ENCODE data around the gene ZNF154.
A peak's percentile ranks its signal among the peaks of the same experiment; 100 is the strongest.
"Not testable (repeated sequence)": the region's sequence is repeated elsewhere in the genome, so short reads cannot be mapped to it uniquely, and the experiment has no call there.

The ZNF154 gene

DNA sequence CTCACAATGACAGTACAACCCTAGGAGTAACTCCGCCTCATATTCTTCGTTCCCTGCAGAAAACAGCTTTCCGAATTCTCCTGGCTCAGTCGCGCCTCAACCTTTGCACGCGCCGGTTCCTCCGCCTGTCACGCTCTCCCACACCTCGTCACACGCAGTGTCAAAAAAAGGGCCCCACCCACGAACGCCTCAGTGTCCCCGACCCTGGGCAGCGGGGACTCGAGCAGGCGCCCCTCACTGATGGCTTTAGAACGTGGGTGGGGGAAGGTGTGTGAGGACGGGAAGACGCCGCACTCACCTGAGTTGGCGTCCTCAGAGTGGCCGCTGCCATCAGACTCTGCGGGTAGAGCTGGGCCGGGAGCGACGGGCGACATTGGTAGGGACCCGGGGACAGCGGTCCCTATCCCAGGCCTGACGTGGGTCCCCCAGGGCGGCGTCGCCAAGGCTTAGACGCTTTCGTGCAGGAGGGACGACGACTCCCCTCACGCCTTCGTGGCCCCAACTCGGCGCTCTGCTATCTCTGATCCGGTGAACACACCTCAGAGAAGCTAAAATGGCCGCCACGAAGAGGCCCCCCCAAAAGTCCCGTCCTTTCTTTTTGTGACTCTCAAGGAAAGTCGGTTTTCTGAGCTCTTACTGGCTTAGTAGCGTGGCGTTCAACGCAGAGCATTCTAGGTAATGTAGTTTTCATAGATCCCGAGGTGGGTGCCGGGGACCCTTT, at the start of gene ZNF154:
Gene ZNF154 (minus strand): TSS at position 564 of the 721 bp plus-strand sequence. CDS start 233 bp downstream, at position 331.
- no peak for DNase-seq

DNA sequence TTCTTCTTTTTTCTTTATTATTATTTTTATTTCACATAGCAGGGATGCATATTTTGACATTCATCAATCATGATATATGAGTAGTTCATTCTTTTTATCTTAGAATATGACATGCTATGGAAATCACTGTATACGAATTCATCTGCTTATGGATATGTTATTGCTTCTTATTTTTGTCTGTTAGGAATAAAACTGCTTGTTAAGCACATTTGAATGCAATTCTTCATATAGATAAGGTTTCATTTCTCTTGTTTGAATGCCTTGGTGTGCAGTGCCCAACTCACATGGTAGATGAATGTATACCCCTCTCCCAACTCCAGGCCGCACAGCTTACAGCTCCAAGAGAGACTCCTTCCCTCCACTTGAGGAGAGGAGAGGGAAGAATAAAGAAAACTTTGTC, 48.9 kb upstream of the ZNF154 start:
- DNase-seq = no peak

DNA sequence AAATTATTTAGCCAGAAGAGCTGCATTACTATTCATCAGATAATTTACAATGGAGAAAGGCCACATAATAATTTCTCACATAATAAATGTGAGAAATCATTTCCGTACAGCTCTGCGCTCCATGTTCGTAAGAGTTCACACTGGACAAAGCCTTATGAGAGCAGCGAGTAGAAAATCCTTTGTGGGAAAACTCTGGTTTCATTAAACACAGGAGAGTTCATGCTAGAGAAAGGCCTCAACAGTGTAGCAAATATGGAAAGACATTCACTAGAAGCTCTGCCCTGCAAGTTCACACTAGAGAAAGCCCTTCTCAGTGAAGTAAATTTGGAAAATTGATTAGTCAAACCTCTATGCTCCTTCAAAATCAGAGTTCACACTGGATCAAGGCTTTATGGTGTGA, 46.0 kb upstream of the ZNF154 start:
- no peak for DNase-seq

DNA sequence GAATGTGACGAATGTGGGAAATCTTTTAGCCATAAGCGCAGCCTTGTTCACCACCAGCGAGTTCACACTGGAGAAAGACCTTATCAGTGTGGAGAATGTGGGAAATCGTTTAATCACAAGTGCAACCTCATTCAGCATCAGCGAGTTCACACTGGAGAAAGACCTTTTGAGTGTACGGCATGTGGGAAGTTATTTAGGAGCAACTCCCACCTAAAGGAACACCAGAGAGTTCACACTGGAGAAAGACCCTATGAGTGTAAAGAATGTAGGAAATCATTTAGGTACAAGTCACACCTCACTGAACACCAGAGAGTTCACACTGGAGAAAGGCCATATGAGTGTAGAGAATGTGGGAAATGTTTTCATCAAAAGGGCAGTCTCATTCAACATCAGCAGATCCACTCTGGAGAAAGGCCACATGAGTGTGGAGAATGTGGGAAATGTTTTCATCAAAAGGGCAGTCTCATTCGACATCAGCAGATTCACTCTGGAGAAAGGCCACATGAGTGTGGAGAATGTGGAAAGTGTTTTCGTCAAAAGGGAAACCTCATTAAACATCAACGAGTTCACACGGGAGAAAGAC, 45.2 kb upstream of the ZNF154 start:
- DNase-seq = no peak

DNA sequence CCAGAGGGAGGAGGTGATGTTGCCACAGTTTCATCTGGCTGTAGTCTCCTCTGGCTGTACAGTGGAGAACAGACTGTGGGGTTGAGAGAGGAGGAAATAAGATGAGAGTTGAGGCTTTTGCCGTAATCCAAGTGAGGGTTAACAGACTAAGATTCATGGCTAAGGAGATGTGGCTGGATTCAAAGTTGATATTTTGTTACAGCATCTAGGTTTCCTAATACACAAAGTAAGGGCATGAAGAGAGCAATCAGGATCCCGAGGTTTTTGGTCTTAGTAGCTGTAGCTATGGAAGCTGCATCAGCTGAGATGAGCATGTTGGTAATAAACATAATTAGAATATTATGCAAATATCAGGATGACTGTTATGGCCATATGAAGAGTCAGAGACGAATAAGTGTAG, 39.0 kb upstream of the ZNF154 start:
- DNase-seq = no peak

DNA sequence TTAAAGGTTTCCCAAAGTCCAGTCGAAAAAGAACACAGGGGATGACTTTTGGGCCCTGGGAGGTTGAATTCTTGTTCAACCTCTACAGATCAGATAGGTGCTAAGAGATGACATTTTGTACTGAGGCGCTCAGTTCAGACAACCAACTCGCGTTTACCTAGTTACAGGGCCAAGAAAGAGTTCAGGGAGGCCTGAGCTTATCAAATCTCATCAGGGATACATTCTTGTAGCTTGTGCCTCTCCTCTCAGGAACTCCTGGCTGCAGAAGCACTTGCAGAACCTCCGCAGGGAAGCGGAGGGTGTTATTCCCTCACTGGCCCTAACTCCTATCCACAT, 38.4 kb upstream of the ZNF154 start:
- DNase-seq = no peak

DNA sequence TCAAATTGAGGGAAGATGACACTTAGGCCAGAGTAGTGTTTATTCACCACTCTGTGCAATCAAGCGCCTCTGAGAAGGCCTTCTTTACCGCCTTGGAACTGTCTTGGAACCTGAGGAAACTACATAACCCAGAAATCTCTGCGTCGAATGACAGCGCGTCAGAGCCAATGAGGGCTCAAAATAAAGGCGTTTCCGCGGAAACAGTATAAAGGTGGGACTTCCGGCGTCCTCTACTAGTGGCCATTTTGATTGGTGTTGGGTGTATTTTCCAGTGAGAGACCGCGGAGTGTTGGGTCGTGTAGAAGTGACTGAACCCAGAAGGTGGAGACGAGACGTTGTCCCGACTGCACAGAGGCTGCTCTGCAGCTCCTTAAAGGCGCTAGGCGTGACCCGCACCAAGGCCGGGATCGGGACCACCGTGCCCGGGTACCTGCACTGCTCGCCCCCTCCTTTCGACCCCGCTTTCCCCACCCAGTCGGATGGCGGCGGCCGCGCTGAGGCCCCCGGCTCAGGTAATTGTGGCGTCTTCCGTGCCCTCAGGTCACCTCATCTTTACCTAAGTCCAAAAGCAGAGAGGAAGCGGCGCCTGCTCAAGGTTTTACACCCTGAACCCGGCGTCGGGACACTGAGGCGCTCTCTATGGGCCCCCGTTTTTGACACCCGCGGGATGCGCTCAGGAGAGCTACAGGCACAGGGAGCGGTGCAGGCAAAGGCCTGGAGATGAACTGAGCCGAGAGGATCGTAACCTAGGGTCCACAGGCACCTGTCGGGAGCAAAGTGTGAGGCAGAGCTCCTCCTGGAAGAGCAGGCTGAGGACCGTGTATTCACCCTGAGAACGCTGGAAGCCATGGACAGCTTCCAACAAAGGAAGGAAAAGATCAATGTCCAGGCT, 37.8 kb upstream of the ZNF154 start, which contains the start of gene ZNF776:
Gene ZNF776 (plus strand): TSS at position 236 of the 892 bp plus-strand sequence. CDS start 244 bp downstream, at position 480.
- DNase-seq = peak; percentile 91 to 93

DNA sequence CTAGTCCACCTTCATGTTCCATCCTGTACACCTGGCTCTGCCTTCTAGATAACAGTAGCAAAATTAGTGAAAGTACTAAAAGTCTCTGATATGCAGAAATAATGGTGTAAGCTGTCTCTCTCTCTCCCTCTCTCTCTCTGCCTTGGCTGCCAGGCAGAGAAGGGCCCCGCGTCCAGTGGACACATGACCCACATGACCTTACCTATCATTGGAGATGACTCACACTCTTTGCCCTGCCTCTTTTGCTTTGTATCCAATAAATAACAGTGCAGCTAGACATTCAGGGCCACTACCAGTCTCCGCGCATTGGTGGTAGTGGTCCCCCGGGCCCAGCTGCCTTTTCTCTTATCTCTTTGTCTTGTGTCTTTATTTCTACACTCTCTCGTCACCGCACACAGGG, 29.8 kb upstream of the ZNF154 start:
- not testable (repeated sequence) for DNase-seq

DNA sequence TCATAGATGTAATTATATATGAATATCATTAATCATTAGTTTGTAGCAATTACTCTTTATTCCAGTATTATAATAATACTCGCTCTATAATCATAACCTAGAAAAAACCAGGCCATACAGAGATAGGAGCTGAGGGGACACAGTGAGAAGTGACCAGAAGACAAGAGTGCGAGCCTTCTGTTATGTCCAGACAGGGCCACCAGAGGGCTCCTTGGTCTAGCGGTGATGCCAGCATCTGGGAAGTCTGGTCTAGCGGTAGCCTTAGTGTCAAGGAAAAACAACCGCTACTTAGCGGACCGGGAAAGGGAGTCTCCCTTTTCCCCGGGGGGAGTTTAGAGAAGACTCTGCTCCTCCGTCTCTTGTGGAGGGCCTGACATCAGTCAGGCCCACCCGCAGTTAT, 29.3 kb upstream of the ZNF154 start:
- DNase-seq = not testable (repeated sequence)

DNA sequence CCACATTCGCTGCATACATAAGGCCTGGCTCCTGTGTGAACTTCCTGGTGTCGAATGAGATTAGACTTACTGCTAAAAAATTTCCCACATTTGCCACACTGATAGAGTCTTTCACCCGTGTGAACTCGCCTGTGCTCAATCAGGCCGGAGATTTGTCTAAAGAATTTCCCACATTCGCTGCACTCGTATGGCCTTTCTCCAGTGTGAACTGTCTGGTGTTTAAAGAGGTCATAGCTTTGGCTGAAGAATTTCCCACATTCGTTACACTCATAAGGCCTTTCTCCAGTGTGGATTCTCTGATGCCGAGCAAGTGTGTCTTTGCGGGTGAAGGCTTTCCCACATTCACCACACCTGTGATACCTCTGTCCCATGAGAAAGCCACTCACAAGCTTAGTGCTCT, 11.9 kb upstream of the ZNF154 start:
- DNase-seq = no peak

DNA sequence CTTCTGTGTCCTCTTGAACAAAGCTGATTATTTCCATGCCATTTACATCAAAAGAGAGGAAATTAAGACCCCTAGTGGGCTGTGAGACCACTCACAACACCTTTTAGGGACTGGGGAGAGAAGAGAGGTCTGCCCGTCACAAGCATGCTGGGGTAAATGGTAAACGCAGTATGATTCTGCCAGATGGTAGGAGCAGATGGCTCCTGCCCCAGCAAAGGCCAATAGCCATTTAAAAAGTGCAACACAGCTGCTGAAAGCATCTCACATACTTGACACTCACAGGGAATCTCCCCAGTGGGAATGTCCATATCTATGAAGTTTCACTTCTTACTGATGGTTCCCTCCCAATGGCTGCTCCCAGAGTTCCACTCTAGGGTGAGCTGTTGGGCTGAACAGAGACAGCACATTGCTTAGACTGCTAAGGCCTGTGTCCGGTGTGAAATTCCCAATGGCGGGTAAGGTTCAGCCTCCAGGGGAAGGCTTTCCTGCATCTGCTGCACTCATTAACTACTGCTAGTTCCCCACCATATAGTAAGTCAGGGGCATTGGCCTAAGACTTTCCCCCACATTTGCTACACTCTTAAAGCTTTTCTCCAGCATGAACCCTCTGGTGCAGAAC, 11.0 kb upstream of the ZNF154 start:
- no peak for DNase-seq

DNA sequence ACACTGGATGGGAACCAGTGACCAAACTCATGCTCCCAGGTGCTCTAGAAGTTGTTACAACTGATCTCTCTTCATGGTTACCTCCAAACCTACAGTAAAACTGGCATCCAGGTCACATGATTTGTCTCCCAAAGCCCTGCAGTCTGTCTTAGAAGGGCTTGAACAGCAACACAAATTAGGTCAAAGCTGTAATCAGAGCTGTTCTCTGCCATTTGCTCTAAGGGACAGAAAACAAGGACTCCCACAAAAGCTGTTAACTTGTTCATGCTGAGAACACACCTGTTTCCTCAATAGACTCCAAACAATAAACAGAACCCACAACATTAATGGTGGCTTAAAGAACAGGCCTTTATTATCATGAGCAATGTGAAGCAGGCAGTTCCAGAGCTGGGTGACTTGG, 10.4 kb upstream of the ZNF154 start:
- no peak for DNase-seq

DNA sequence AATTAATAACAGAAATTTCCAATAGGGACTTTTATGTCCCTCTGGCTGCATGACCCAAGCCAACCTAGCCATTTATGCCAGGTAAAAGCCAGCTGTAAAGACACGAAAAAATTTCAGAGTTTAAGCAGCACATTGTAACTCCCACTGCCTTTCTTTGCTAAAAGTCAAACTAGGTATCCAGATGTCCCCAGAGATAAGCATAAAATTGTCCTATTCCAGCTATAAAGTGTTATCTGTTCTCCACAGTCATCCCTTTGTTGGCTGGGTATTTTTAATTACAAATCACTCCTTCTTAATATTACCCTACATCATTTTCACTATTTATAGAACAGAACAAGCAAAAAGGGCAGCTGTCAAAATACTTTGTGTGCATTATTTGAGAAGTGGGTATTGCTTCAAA, 3.2 kb upstream of the ZNF154 start:
- DNase-seq = no peak

DNA sequence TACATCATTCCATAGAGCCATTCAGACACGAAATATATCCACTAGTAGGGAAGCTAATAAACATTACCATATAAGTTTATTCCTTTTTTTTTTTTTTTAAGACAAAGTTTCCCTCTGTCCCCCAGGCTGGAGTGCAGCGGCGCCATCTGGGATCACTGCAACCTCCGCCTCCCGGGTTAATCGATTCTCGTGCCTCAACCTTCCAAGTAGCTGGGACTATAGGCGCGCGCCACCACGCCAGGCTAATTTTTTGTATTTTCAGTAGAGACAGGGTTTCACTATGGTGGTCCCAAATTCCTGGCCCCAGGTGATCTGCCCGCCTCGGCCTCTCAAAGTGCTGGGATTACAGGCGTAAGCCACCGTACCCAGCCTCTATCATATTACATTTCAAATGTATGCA, 612 bp upstream of the ZNF154 start:
- no peak for DNase-seq

DNA sequence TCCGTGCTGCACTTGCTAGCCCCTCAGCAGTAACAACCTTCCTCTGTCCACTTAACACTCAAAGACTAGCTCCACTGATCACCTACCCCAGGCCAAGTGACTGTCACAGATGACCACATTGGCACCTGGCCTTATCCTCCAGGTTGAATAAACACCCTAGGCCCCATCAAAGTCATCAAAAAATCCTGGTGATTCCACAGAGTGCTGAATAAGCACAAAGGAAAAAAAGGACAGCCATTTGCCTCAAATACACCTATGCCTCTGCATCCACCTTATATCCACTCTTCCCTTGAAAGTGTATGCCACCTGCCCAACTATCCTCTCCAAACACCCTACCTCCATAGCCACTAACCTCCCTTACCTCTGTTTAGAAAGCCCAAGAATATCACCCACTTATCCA, 2.7 kb downstream of the ZNF154 start:
- DNase-seq = no peak

DNA sequence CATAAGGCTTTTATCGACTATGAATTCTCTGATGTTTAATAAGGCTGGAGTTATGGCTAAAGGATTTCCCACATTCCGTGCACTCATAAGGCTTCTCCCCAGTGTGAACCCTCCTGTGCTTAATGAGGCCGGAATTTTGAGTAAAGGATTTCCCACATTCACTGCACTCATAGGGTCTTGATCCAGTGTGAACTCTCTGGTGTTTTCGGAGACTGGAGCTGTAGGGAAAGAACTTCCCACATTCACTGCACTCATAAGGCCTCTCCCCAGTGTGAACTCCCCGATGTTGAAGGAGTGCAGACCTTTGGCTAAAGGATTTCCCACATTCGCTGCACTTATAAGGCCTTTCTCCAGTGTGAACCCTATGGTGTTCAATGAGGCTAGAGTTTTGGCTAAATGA, 7.4 kb downstream of the ZNF154 start:
- no peak for DNase-seq

DNA sequence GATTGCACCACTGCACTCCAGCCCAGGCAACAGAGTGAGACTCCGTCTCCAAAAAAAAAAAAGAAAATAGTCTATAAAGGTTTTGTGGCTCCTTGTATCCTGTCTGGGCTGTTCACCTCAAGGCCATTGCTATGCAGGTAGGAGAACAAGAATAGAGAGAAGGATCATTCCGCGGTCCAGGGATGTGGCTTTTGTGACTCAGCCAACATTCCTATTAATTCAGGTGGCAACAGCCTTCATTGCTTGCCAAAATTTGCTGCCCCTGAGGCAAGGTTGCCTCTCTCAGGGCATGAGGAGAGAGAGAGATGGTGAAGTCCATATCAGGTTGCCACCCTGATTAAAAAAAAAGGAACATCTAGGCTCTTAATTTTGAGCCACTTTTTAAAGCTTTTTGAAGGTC, 19.3 kb downstream of the ZNF154 start:
- no peak for DNase-seq

DNA sequence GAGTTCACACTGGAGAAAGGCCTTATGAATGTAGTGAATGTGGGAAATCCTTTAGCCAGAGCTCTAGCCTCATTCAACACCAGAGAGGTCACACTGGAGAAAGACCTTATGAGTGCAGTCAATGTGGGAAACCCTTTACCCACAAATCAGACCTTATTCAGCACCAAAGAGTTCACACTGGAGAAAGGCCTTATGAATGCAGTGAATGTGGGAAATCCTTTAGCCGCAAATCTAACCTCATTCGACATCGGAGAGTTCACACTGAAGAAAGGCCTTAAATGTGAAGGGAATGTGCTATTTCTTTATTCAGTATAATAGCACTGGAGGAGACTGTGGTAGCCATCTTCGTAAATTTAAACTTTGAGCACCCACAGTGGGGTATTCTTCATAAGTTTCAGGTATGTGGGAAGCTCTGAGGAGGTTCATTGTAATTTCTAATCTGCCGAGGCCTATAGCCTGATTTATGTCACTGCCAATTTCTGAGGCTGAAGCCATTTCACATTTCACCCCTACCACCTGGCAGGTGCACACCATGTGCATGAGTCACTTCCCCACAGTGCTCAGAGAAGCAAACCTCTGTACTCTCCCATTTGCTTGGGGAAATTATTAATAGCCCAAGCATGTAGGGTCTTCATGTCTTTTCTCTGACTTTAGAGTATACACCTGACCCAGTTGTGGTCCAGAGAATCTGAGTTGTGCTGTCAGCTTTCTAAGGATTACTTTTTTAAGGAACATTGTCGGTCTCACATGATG, 20.8 kb downstream of the ZNF154 start:
- DNase-seq = no peak

DNA sequence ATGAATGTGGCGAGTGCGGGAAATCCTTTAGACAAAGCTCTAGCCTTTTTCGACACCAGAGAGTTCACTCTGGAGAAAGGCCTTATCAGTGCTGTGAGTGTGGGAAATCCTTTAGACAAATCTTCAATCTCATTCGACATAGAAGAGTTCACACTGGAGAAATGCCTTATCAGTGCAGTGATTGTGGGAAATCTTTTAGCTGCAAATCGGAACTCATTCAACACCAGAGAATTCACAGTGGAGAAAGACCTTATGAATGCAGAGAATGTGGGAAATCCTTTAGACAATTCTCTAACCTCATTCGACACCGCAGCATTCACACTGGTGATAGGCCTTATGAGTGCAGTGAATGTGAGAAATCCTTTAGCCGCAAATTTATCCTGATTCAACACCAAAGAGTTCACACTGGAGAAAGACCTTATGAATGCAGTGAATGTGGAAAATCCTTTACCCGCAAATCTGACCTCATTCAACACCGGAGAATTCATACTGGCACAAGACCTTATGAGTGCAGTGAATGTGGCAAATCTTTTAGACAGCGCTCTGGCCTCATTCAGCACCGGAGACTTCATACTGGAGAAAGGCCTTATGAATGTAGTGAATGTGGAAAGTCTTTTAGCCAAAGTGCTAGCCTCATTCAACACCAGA, 21.5 kb downstream of the ZNF154 start:
- DNase-seq = no peak

DNA sequence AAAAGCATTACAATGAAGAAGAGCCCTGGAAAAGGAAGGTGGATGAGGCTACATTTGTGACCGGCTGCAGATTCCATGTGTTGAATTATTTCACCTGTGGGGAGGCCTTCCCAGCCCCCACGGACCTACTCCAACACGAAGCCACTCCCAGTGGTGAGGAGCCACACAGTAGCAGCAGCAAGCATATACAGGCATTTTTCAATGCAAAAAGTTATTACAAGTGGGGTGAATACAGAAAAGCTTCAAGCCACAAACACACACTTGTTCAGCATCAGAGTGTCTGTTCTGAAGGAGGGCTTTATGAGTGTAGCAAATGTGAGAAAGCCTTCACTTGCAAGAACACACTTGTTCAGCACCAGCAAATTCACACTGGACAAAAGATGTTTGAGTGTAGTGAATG, 22.3 kb downstream of the ZNF154 start:
- no peak for DNase-seq

DNA sequence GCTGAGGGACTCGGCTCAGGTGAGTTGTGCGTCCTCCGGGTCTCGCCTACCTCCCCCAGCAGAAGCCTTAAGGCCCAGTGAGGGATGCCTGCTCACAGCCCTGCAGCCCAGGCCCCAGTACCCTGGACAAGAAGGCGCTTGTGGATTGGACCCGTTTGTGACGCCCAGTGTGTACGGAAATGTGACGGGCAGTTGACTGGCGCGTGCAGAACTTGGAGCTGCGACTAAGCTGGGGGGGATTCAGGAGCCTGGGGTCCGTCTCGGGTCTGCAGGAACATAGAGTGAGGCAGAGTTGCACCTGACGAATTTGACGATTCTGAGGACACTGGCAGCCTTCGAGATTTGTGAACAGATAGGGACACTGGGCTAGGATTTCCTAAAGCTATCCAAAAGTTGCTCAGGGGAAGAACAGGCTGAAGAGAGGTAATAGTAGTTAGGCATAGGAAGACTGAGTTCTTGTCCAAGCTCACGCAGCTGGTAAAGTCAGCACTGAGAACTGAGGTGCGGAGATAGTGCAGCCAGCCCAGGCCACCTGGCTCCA, 26.7 kb downstream of the ZNF154 start:
- DNase-seq = no peak

DNA sequence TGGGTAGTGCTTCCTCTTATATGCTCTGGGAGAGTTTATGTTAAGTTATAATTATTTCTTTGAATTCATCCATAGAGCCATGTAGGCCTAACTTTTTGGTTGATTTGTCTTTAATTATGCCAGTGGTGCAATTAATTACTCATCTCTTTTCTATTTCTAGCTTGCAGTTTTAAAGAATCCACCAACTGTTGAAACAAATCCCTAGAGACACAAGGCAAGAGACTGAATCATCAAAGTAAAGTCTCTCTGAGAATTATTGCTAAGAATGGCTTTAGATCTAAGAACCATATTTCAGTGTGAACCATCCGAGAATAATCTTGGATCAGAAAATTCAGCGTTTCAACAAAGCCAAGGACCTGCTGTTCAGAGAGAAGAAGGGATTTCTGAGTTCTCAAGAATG, 33.1 kb downstream of the ZNF154 start:
- no peak for DNase-seq
